GM13976 (cell line): ENCODE measurements around the gene HMGN4.

ENCODE experiments used
- DNase-seq: peaks from one replicate; pipeline ENCODE4 v3.0.0; 2012; ENCODE audit warnings: low spot score
- CTCF ChIP-seq: IDR thresholded peaks from 2 replicates; pipeline ENCODE4 v1.5.1; 2012; ENCODE audit warnings: borderline replicate concordance, mild to moderate bottlenecking; ENCODE audit not compliant: insufficient read depth; ENCODE audit errors: extremely low read depth, missing control alignments, control extremely low read depth
- in situ Hi-C: fragments of 300-500 bp; cut with MboI; formaldehyde crosslinking; loops from one replicate; pipeline ENCODE4 v1.12.0; 2022; ENCODE audit warnings: low sequenced_read_pairs, mixed read lengths, inconsistent platforms; ENCODE audit not compliant: unreplicated experiment

Gene HMGN4

DNA sequence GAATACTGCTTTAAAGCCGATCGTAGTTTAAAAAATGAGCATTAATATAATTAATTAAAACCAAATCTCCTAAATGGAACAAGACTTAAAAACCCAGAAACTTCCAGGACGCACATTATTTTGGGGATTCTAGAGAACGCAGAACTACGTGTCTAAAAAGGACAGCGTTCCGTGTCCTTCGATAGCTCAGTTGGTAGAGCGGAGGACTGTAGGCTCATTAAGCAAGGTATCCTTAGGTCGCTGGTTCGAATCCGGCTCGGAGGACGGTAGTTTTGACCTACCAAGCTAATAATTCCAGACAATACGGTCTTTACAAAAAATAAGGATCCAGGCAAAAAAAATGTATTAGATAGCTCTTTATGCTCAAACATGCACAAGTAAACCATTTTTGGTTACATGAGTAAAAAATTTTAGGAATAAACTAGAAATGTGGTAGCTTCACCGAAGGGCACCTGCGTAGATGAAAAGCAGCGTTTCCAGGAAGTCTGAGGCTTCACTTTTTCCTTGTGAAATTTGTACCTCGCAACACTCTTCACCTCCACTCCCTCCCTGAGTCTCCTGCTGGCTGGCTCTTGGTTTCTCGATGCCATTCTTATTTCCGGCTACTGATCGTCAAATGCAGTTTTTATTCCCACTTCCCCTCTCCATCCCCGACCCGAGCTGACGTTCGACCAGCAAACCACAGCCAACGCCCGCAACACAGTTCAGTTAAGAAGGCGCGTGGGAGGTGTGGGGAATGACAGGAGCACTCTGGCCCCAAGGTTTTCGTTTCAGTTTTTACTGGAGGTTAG, 39.0 kb downstream of the HMGN4 start:
- no peak for TF ChIP-seq CTCF
- no peak for DNase-seq
- in situ Hi-C loops = no loop called here

DNA sequence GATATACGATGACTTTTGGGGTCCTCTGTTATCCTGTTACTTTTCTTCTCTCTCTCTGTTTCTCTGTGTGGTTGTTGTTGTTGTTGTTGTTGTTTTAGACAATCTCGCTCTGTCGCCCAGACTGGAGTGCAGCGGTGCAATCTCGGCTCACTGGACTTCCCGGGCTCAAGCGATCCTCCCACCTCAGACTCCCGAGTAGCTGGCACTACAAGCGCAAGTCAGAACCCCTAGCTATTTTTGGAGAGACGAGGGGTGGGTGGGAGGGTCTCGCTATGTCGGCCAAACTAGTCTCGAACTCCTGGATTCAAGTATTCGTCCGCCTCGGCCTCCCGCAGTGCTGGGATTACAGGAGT, 39.5 kb downstream of the HMGN4 start:
- no peak for TF ChIP-seq CTCF
- in situ Hi-C loops = no loop called here
- no peak for DNase-seq

DNA sequence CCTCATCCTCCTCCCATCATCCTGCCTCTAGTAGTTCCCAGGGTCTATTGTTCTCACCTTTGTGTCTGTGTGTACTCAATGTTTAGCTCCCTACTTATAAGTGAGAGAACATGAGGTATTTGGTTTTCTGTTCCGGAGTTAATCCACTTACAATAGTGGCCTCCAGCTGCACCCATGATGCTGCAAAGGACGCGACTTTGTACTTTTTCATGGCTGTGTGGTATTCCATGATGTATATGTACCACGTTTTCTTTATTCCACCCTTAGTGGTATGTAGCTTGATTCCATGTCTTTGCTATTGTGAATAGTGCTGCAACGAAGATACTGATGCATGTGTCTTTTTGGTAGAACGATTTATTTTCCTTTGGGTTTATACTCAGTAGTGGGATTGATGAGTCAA, 40.1 kb downstream of the HMGN4 start:
- no peak for TF ChIP-seq CTCF
- no peak for DNase-seq
- in situ Hi-C loops = no loop called here

DNA sequence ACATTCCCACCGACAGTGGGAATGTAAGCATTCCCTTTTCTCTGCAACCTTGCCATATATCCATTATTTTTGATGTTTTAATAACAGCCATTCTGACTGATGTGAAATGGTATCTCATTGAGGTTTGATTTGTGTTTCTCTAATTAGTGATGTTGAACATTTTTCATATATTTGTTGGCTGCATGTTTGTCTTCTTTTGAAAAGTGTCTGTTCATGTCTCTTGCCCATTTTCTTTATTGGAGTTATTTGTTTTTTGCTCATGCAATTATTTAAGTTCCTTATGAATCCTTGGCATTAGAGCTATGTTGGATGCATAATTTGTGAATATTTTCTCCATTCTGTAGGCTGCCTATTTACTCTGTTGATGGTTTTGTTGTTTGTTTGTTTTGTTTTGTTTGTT, 40.6 kb downstream of the HMGN4 start:
- no peak for DNase-seq
- in situ Hi-C loops = no loop called here

DNA sequence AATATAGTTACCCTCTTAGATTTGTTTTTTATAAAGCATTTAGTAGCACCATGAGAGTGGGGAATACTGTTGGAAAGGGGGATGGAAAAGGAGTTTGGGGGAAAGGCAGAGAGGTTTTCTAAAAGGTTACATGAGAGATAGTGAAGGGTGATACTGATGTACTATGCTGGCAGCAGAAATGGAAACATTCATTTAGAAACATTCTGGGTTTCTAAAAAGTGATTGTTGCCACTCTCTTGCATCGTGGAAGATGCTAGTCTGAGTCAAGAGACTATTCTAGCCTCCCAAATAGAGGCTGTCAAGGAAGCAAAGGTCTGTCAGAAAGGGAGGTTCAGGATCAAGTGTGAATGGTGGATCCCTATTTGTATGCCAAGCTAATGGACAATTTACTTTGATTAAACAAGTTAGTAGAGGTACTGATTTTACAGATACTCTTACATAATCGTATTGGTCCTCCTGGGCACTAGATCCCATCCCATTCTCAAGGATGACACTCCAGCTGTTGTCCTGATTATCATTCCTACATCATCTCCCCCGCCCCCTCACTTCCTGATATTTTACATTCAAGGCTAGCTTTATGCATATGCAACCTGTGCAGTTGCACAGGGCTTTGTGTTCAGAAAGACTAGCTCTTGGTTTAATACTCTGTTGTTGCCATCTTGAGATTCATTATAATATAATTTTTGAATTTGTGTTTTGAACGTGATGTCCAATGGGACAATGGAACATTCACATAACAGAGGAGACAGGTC, 43.2 kb downstream of the HMGN4 start:
- no peak for TF ChIP-seq CTCF
- no peak for DNase-seq
- in situ Hi-C loops = no loop called here

More for the DNA sequence above, 40.6 kb downstream of the HMGN4 start:
- TF ChIP-seq CTCF = no peak

DNA sequence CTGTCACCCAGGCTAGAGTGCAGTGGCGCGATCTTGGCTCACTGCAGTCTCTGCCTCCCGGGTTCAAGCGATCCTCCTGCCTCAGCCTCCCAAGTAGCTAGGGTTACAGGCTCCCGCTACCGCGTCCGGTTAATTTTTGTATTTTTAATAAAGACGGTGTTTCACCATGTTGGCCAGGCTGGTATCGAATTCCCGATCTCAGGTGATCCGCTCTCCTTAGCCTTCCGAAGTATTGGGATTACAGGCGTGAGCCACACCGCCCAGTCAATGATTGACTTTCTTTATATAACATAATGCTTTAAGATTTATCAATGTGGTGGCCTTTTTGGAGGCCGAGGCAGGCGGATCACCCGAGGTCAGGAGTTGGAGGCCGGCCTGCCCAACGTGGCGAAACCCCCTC, 50.8 kb downstream of the HMGN4 start:
- TF ChIP-seq CTCF = no peak
- in situ Hi-C loops = no loop called here
- no peak for DNase-seq

GRCh38 chr6:26592649-26593048, 54.5 kb downstream of the HMGN4 start:
- in situ Hi-C loops = no loop called here
- DNase-seq = no peak
- TF ChIP-seq CTCF = no peak
